Subcutaneous adipose tissue (tissue), 4 donors: ENCODE results near the gene SEC22A. TPM values are rescaled to one million over a fixed set of nuclear protein-coding genes. Genes with fewer than 3 reads are reported as not detected.

Experiments used
- total RNA-seq, 4 donors: library from RNA; depleted of rRNA; stranded (reverse); fragments of >200 nt; gene quantifications; one replicate each; pipeline ENCODE4 v1.1.0, GENCODE V29; 2016
- TF ChIP-seq, protein P1 (sequence below): fragments of 450-650 bp; IDR thresholded peaks from one replicate; pipeline ENCODE4 v1.5.1; 2016; ENCODE audit warnings: low read depth, mild to moderate bottlenecking, control low read depth, antibody characterized with exemption, moderate library complexity

SEC22A gene
- total RNA-seq, 4 donors from 2014 or later: 11.3 to 28.7 (median 22.0) TPM

- TF ChIP-seq, protein P1, sequence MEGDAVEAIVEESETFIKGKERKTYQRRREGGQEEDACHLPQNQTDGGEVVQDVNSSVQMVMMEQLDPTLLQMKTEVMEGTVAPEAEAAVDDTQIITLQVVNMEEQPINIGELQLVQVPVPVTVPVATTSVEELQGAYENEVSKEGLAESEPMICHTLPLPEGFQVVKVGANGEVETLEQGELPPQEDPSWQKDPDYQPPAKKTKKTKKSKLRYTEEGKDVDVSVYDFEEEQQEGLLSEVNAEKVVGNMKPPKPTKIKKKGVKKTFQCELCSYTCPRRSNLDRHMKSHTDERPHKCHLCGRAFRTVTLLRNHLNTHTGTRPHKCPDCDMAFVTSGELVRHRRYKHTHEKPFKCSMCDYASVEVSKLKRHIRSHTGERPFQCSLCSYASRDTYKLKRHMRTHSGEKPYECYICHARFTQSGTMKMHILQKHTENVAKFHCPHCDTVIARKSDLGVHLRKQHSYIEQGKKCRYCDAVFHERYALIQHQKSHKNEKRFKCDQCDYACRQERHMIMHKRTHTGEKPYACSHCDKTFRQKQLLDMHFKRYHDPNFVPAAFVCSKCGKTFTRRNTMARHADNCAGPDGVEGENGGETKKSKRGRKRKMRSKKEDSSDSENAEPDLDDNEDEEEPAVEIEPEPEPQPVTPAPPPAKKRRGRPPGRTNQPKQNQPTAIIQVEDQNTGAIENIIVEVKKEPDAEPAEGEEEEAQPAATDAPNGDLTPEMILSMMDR: no peak
These were observed 15.0 kb upstream of the SEC22A start for GRCh38 chr3:123186695-123187094.

GRCh38 chr3:123188058-123188457 lies 13.7 kb upstream of the SEC22A start:
- TF ChIP-seq, protein P1: no peak

GRCh38 chr3:123193448-123194101 lies 8.2 kb upstream of the SEC22A start:
- TF ChIP-seq, protein P1: no peak

GRCh38 chr3:123194552-123194951 lies 7.2 kb upstream of the SEC22A start:
- TF ChIP-seq, protein P1: no peak

DNA sequence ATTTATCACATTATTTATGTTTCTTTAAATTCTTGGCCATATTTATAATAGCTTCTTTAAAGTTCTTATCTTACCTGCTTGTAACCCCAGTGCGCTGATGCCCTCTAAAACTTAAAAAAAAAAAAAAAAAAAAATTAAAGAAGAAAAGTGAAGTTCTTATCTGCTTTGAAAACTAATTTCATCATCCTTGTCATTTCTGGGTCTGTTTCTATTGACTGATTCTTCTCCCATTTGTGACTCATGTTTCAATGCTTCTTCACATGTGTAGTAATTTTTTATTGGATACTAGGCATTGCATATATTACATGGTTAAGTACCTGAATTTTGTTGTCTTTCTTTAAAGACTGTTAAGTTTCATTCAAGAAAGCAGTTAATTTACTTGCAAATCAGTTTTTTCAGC lies 3.4 kb upstream of the SEC22A start:
- TF ChIP-seq, protein P1: no peak

DNA sequence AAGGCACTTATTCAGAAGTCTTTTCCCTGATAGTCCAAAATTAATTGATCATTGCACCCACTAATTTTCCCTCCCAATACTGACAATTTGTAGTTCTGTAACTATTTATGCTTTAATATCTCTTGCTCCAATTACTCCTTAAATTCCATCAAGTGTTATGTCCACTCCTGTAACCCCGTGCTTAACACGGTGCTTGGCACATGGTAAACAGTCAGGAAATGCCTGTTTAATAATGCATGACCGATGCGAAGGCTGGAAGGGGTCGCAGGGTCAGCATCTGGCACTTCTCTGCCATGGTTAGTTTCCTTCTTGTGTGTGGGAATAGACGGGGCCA lies 553 bp upstream of the SEC22A start:
- TF ChIP-seq, protein P1: no peak

DNA sequence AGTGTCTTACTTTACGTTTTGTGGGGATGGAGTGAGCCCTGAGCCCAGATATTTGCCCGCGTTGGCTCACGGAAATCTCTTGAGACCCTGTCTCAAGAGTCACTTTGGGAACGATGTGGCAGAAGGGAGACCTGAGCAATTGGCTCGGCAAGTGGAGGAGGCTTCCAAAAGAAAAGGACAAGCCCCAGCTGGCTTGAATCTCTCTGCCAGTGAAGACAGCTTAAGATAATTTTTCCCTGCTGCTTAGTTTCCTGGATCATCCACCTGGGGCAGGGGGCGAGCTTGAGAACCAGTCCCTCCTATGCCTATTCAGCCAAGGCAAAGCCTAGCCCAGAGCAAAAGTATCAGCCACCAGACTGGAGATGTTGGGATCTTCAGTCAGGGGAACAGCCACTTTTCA lies 708 bp downstream of the SEC22A start:
- TF ChIP-seq, protein P1: no peak
